Measurements from ENCODE around the gene TBXT.
"Not testable (repeated sequence)": the region's sequence is repeated elsewhere in the genome, so short reads cannot be mapped to it uniquely, and the experiment has no call there.

The TBXT gene

DNA sequence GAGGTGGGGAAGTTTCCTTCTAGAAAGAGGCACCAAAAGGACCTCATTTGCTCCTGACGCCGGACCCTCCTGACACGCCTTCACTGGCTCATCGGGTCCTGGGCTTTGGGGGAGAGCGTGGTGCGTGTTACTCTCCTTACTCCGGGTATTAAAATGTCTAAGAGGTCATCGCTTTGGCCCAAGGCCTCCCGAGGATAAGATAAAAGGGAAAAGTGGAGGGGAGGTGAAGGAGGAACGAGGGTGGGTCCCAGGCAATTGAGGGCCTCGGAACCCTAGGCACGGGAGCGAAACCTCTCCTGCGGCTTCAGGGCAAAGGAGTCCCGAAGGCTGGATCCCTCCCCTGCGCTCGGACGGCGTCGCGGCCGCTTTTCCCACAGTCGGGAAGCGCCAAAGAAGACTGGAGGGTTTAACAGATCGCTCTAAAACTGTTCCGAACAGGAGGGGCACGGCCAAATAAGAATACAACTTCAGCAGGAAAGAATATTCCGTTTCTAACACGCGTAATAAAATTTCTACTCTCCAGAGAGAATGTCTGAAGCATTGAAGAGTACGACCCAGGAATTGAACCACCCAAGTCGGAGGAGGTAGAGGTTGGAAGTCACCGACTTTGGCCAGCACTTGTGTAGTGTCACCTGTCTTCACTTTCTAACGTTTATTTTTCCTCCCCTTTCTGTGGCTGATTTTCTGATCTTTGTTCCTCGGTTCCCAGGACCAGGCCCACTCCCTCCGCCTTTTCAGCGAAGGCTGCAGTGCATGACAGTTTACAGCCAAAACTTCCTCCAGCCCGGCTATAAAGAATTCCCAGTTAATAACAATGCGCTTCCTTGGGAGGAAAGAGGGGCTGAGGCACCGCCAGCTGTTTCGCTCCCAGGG is 2.1 kb upstream of the TBXT start:
- DNase-seq, result no peak

DNA sequence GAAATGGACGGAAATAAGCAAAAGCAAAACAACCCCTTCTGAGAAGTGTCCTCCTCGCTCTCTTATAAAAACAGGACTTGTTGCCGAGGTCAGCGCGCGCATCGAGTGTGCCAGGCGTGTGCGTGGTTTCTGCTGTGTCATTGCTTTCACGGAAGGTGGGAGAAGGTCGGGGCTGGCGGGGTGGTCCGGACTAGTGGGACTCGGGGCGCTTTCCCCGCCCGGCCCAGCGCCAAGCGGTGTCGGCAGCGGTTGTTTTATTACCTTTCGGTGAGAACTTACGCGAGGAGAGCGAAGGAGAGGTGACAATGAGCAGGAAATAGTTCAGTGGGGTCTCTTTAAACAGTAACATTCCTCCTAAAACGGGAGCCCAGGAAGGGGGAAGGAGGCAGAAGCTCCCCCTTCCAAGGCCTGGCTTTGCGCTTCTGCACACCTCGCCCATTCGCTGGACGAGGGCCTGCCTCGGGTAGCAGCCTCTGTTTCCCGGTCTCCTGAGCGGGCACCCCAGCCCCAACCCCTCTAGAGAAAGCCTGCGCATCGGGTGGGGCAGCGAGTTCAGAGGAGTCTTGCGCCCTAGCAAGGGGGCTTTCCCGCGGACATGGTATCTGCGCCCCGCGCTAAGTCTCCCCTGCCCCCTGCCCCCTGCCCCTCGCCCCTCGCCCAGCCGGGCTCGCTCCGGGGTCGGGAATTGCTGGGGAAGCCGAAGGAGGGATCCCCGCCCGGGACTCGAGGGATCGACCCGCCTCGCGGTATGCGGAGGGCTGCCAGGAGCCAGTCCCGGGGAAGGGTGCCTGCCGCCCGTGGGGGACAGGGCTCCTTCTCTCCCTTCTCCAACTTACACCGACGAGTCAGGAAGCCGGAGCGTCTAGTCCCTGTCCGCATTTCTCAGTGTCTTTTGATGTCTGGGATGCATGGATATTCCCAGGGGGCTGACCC is 1.2 kb upstream of the TBXT start:
- DNase-seq, result no peak

DNA sequence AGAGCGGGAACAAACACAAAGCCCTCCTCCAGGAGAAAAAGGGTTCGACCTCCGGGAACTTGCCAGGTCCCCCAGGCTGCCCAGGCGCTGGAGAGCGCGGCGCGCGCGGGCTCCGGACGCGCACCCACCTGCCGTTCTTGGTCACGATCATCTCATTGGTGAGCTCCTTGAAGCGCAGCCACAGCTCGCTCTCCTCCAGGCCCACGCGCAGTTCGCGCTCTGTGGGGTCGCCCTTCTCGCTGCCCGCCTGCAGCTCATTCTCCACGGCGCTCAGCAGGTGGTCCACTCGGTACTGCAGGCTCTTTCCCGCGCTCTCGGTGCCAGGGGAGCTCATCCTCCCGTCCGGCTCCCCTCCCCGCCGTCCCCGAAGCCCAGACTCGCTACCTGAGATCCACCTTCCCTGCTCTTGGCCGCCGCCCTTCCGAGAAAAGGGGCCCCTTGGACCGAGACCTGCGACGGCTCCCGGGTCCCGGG is 356 bp downstream of the TBXT start:
- no peak for DNase-seq

DNA sequence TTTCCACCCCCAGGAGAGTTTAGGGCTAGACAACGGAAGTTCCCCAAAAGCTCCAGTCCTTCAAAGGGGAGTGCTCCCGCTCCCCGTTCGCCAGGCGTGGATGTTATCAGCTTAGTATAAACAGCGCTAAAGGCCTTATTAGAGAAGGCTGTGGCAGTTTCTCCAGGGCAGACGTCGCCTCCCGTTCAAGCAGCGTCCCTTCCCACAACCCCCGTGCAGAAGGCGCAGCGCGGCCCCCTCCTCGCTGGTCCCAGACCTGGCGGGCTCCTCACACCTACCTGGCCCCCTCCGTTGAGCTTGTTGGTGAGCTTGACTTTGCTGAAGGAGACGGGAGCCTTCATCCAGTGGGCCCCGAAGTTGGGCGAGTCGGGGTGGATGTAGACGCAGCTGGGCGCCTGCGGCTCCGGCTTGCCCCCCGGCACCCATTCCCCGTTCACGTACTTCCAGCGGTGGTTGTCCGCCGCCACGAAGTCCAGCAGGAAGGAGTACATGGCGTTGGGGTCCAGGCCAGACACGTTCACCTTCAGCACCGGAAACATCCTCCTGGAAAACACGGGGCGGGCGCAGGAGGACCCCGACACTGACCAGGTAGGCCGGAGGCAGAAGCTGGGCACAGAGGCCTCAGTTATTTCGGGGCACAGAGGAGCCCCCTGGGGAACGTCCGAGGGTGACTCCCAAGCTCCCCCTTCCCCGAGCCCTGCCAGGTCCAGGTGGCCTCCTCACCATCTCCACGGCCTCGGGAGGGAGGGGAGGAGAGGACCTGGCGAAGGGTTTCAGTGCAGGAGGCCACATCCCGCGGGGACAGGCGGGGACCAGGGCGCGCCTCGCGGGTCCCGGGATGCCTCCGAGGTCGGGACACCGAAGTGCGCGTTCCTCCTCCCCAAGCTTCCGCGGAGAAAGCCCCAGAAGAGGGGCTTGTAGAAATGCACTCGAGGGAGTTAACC is 1.1 kb downstream of the TBXT start:
- no peak for DNase-seq

- no peak for DNase-seq
Measured at GRCh38 chr6:166165558-166166313, 1.9 kb downstream of the TBXT start.

DNA sequence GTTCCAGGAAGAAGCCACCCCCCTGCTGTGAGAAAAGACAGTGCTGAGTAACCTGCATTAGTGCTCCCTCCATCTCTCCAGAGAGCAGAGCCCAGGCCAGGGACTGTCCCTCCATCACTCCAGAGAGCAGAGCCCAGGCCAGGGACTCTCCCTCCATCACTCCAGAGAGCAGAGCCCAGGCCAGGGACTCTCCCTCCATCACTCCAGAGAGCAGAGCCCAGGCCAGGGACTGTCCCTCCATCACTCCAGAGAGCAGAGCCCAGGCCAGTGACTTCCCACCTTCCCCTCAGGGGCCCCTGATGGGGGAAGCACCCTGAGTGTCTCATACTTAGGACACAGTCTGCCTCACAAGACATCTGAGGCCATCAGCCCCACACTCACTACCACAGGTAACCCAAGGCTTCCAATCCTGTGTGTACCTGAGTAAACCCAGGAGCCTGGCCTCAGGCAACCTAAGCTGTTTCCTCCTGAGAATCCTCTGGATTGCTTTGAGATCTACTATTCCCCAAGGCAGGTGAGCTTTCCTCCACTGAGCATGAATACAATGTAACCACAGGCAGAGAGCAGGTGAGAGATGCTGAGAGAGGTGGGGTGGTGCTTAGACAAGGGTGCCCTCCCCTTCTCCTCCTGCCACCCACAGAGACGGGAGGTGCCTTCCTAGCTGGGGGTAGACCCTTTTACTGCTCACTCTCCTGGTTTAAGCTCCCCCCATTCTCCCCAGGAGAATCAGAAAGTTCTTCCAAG is 4.9 kb downstream of the TBXT start:
- no peak for DNase-seq

- DNase-seq, result no peak
Measured at GRCh38 chr6:166157930-166158617, 9.6 kb downstream of the TBXT start.

DNA sequence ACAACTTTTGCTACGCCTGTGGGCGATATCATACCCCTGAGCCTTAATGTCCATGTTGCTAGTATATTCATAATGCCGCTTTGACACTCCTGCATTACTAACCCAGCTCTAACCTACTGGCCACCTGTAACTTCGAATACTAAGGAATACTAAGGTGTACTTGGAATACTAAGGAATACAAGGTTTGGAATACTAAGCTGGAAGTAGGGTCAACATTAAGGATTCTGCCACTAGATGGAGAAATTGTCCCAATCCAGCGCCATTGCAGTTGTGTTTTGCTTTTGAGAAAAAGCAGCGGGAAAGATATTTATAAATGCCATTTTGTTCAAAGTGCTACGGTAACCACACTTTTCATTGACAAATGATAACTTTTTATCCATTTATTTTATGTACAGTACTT is 10.7 kb downstream of the TBXT start:
- DNase-seq, result no peak

GRCh38 chr6:166153966-166154365 is 13.7 kb downstream of the TBXT start:
- DNase-seq, result no peak

GRCh38 chr6:166152660-166153059 is 15.0 kb downstream of the TBXT start:
- no peak for DNase-seq

DNA sequence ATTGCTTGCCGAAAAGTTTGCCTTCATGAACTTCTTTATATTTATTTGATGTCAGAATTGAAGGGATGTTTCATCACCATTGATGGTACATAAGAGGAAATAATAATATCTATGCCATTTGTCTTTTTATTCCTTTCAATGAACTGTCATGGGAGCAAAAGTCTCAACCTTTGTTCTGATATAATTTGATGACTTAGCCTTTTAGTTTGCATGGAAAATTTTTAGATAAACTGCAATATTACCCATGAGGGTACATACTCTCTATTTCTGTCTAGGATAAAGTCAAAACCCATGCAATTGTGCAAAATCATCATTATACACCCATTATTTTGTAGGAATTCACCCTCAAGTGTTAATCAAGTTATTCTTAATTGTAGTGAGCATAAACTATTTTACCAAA is 15.9 kb downstream of the TBXT start:
- no peak for DNase-seq

GRCh38 chr6:166145751-166146150 is 21.9 kb downstream of the TBXT start:
- DNase-seq, result no peak

DNA sequence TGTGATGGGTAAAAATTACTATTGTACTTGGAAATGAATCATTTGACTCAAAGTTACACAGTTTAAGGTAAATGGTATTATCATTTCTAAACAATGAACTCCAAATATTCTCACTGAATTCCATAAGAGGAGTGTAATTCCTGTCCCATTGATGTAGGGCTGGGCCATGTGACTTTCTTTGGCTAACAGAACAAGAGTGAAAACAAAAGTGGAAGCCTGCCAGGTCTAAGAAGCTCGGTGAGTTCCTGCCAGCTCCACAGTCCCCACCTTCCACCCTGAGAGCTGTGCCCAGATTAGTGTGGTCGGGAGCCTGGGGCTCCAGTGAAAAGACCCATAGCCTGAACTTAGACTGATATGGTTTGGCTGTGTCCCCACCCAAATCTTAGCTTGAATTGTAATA is 24.6 kb downstream of the TBXT start:
- no peak for DNase-seq

DNA sequence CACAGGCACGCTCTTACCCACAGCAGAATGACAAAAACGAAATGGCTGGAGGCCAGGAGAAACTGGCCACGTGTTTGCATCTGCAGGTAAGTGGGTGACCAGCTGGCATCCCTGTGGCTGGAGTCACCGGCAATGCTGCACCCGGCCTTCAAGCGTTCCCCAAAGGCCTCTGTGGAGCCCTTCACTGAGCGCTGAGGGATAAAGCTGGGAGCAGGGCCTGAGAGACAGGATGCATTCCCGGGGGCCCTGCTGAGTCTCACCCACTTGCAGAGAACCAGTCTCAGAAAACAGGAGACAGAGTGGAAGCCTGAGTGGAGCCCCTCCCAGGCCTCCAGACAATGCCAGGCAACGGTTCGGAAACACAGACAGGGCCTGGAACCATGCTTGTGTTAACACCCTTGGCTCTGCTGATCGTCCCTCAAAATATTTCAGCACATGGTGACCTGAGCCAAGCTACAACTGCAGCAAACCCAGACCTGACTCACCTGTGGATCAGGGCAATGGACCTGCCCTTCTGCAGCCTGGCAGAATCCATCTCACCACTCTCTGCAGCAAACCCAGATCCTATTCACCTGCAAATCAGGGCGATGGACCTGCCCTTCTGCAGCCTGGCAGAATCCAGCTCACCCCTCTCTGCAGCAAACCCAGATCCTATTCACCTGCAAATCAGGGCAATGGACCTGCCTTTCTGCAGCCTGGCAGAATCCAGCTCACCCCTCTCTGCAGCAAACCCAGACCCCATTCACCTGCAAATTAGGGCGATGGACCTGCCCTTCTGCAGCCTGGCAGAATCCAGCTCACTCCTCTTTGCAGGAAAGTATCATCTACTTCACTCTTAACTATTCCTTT is 39.8 kb downstream of the TBXT start:
- no peak for DNase-seq

DNA sequence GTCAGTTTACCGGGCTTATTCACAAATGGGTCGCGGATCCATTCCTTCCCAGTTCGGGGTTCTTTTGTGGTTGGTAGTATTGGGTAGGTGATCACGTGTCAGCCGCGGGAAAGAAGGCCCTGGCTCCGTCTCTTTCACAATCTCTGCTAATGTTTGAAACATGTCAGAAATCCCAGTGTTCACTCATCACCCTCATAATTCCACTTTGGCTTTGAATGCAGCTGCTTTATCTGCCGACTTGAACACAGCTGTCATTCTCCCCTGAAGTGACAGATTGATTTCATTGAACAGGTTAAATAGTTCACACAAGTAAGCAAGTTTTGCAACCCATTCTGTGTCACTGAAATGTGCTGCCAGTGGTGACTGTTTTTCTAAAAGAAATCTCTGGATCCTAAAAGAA is 44.5 kb downstream of the TBXT start:
- DNase-seq, result not testable (repeated sequence)

DNA sequence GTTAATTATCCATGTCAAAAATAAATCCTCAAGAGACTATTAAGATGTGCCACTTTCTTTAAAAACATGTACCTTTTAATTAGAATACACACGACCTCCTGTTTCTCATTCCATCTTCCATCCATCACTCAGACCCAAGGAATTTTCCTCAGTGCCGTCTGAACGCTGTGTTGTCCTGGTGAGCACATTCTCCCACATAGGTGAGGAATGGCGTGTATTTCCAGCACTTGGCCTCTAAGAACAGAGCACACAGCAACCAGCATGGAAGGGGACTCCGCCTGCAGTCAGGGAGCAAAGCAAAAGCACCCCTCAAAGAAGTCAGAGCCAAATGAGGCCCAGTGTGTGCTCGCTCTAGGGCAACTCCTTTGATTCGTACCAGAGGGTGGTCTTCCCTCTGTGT is 45.9 kb downstream of the TBXT start:
- no peak for DNase-seq

DNA sequence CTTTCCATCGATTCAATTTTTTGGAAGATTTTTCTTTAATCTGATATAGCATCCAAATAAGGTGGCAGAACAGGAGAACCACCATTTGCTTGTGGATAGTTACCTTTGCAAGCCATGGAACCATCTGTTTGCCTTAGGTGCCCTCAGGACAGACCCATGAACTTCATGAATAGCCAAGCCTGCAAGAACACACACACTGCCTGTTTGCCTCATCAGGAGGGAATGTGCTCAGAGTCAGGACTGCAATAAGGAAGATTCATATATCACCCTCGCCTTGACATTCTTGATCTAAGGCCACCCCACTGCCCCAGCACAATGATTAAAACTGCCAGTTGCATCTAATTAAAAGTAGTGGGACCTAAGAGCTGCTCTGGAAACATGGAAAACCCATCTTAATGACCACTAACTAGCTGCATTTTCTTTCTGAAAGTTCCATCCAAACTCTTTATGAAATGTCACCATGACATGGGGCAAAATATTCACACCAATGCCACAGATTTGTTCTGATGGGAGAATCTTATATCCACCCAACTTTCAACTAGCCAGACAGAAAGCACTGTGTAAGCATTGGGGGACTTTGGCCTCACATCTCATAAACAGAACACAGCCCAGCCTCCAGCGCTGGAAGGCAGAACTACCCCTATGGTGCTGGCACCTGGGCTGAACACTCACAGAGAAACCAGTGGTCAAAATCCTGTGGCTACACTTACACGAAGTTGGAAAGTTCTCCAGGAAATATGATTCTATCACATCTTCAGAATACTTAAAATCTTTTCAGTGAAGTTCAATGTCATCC is 48.3 kb downstream of the TBXT start:
- no peak for DNase-seq

- no peak for DNase-seq
Measured at GRCh38 chr6:166115609-166116008, 52.0 kb downstream of the TBXT start.

GRCh38 chr6:166112580-166112979 is 55.1 kb downstream of the TBXT start:
- no peak for DNase-seq
